Measurements from ENCODE around the gene RAB11FIP4. TPM values are rescaled to one million over a fixed set of nuclear protein-coding genes. Genes with fewer than 3 reads are reported as not detected.

The RAB11FIP4 gene
- total RNA-seq, 1 donor from 2014 or later = 0.29 TPM

GRCh38 chr17:31518478-31518877, 127.0 kb downstream of the RAB11FIP4 start:
- no peak for DNase-seq (ENCODE audit: low read depth)

GRCh38 chr17:31521632-31522283, 130.3 kb downstream of the RAB11FIP4 start:
- DNase-seq (ENCODE audit: low read depth) = no peak

GRCh38 chr17:31522284-31522931, 130.9 kb downstream of the RAB11FIP4 start:
- DNase-seq (ENCODE audit: low read depth) = peak; percentile 22

- no peak for DNase-seq (ENCODE audit: low read depth)
Observed at GRCh38 chr17:31522987-31523495, 131.6 kb downstream of the RAB11FIP4 start.

- no peak for DNase-seq (ENCODE audit: low read depth)
Observed at GRCh38 chr17:31523862-31524730, 132.6 kb downstream of the RAB11FIP4 start.

- peak; percentile 91 for DNase-seq (ENCODE audit: low read depth)
Observed at GRCh38 chr17:31524926-31525800, 133.7 kb downstream of the RAB11FIP4 start.

- peak; percentile 33 for DNase-seq (ENCODE audit: low read depth)
Observed at GRCh38 chr17:31525801-31526549, 134.5 kb downstream of the RAB11FIP4 start.

GRCh38 chr17:31527606-31528005, 136.1 kb downstream of the RAB11FIP4 start:
- no peak for DNase-seq (ENCODE audit: low read depth)

GRCh38 chr17:31528291-31528874, 136.9 kb downstream of the RAB11FIP4 start:
- DNase-seq (ENCODE audit: low read depth) = no peak

GRCh38 chr17:31529841-31530251, 138.4 kb downstream of the RAB11FIP4 start:
- no peak for DNase-seq (ENCODE audit: low read depth)

- peak; percentile 60 for DNase-seq (ENCODE audit: low read depth)
Observed at GRCh38 chr17:31530391-31530985, 139.0 kb downstream of the RAB11FIP4 start.

- no peak for DNase-seq (ENCODE audit: low read depth)
Observed at GRCh38 chr17:31531336-31531980, 140.0 kb downstream of the RAB11FIP4 start.

- DNase-seq (ENCODE audit: low read depth) = no peak
Observed at GRCh38 chr17:31532081-31532480, 140.6 kb downstream of the RAB11FIP4 start.

- DNase-seq (ENCODE audit: low read depth) = no peak
Observed at GRCh38 chr17:31532526-31532925, 141.1 kb downstream of the RAB11FIP4 start.

GRCh38 chr17:31533546-31534155, 142.2 kb downstream of the RAB11FIP4 start:
- DNase-seq (ENCODE audit: low read depth) = peak; percentile 75

- DNase-seq (ENCODE audit: low read depth) = no peak
Observed at GRCh38 chr17:31534223-31534888, 142.9 kb downstream of the RAB11FIP4 start.

GRCh38 chr17:31535581-31535981, 144.1 kb downstream of the RAB11FIP4 start:
- DNase-seq (ENCODE audit: low read depth) = peak; percentile 42

- no peak for DNase-seq (ENCODE audit: low read depth)
Observed at GRCh38 chr17:31536451-31536850, 145.0 kb downstream of the RAB11FIP4 start.
